ENCODE data around the gene ATG5.

DNA sequence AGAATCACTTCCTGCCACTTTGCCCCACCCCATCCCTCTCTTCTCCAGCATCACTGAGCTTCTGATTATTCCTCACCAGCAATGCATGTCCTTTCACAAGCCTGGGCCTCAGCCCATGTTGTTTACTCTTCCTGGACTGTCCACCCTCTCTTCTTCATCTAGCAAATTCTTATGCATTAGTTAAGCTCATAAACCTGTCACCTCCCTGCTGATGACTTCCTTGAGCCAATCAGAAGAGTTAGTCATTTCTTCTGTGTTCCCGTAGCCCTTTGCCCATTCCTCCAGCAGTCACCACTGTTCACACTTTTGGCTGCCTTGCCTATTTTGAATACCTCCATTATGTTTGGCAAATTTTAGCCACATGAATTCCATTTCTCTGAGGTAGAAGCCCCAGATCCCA is 30.8 kb upstream of the ATG5 start:
- TF ChIP-seq, protein P1, sequence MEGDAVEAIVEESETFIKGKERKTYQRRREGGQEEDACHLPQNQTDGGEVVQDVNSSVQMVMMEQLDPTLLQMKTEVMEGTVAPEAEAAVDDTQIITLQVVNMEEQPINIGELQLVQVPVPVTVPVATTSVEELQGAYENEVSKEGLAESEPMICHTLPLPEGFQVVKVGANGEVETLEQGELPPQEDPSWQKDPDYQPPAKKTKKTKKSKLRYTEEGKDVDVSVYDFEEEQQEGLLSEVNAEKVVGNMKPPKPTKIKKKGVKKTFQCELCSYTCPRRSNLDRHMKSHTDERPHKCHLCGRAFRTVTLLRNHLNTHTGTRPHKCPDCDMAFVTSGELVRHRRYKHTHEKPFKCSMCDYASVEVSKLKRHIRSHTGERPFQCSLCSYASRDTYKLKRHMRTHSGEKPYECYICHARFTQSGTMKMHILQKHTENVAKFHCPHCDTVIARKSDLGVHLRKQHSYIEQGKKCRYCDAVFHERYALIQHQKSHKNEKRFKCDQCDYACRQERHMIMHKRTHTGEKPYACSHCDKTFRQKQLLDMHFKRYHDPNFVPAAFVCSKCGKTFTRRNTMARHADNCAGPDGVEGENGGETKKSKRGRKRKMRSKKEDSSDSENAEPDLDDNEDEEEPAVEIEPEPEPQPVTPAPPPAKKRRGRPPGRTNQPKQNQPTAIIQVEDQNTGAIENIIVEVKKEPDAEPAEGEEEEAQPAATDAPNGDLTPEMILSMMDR (tag by site-specific recombination; IDR thresholded peaks at IDR 0.05), result no peak
- TF ChIP-seq GLI2 (tag by site-specific recombination; IDR thresholded peaks at IDR 0.05; ENCODE audit: borderline replicate concordance, low read depth) (no peak), ZNF664 (tag by site-specific recombination; IDR thresholded peaks at IDR 0.05) (no peak), ZNF274 (IDR thresholded peaks at IDR 0.05; ENCODE audit: low read length) (no peak), ZNF274 (tag by site-specific recombination; IDR thresholded peaks at IDR 0.05; ENCODE audit: borderline replicate concordance) (no peak), ZNF777 (tag by site-specific recombination; IDR thresholded peaks at IDR 0.05; ENCODE audit: borderline replicate concordance) (no peak), ZNF335 (tag by site-specific recombination; conservative IDR thresholded peaks at IDR 0.05) (no peak)
- TF ChIP-seq, protein P2, sequence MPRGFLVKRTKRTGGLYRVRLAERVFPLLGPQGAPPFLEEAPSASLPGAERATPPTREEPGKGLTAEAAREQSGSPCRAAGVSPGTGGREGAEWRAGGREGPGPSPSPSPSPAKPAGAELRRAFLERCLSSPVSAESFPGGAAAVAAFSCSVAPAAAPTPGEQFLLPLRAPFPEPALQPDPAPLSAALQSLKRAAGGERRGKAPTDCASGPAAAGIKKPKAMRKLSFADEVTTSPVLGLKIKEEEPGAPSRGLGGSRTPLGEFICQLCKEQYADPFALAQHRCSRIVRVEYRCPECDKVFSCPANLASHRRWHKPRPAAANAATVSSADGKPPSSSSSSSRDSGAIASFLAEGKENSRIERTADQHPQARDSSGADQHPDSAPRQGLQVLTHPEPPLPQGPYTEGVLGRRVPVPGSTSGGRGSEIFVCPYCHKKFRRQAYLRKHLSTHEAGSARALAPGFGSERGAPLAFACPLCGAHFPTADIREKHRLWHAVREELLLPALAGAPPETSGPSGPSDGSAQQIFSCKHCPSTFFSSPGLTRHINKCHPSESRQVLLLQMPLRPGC (tag by site-specific recombination; IDR thresholded peaks at IDR 0.05), result no peak

Measured in HEK293 (cell line).